ENCODE data around the gene MAP4.
"Not testable (repeated sequence)": the region's sequence is repeated elsewhere in the genome, so short reads cannot be mapped to it uniquely, and the experiment has no call there.

Gene MAP4

GRCh38 chr3:48015431-48016180 is 610 bp downstream of the MAP4 start:
- no peak for DNase-seq (ENCODE audit: low spot score)

- no peak for DNase-seq (ENCODE audit: low spot score)
Observed at GRCh38 chr3:48014358-48014757, 1.9 kb downstream of the MAP4 start.

GRCh38 chr3:48013288-48013980 is 2.8 kb downstream of the MAP4 start:
- DNase-seq (ENCODE audit: low spot score), result peak; percentile 26

GRCh38 chr3:48012659-48013058 is 3.6 kb downstream of the MAP4 start:
- no peak for DNase-seq (ENCODE audit: low spot score)

- not testable (repeated sequence) for DNase-seq (ENCODE audit: low spot score)
Observed at GRCh38 chr3:48008066-48008465, 8.2 kb downstream of the MAP4 start.

GRCh38 chr3:48007361-48007760 is 8.9 kb downstream of the MAP4 start:
- not testable (repeated sequence) for DNase-seq (ENCODE audit: low spot score)

- DNase-seq (ENCODE audit: low spot score), result not testable (repeated sequence)
Observed at GRCh38 chr3:48006794-48007193, 9.4 kb downstream of the MAP4 start.

- no peak for DNase-seq (ENCODE audit: low spot score)
Observed at GRCh38 chr3:48004694-48005093, 11.5 kb downstream of the MAP4 start.

GRCh38 chr3:48002787-48003186 is 13.4 kb downstream of the MAP4 start:
- no peak for DNase-seq (ENCODE audit: low spot score)

- no peak for DNase-seq (ENCODE audit: low spot score)
Observed at GRCh38 chr3:48001991-48002390, 14.2 kb downstream of the MAP4 start.

- DNase-seq (ENCODE audit: low spot score), result no peak
Observed at GRCh38 chr3:48000212-48000611, 16.0 kb downstream of the MAP4 start.

GRCh38 chr3:47996440-47996839 is 19.8 kb downstream of the MAP4 start:
- no peak for DNase-seq (ENCODE audit: low spot score)

- no peak for DNase-seq (ENCODE audit: low spot score)
Observed at GRCh38 chr3:47994180-47994579, 22.0 kb downstream of the MAP4 start.

- no peak for DNase-seq (ENCODE audit: low spot score)
Observed at GRCh38 chr3:47991341-47991740, 24.9 kb downstream of the MAP4 start.

GRCh38 chr3:47989981-47990440 is 26.2 kb downstream of the MAP4 start:
- peak; percentile 85 for DNase-seq (ENCODE audit: low spot score)

GRCh38 chr3:47985381-47985780 is 30.8 kb downstream of the MAP4 start:
- no peak for DNase-seq (ENCODE audit: low spot score)

GRCh38 chr3:47984075-47984728 is 32.0 kb downstream of the MAP4 start:
- DNase-seq (ENCODE audit: low spot score), result no peak

- no peak for DNase-seq (ENCODE audit: low spot score)
Observed at GRCh38 chr3:47980795-47981194, 35.4 kb downstream of the MAP4 start.

GRCh38 chr3:47979070-47979469 is 37.1 kb downstream of the MAP4 start:
- DNase-seq (ENCODE audit: low spot score), result no peak

- DNase-seq (ENCODE audit: low spot score), result no peak
Observed at GRCh38 chr3:47978386-47978785, 37.8 kb downstream of the MAP4 start.

GRCh38 chr3:47976135-47976732 is 40.0 kb downstream of the MAP4 start:
- no peak for DNase-seq (ENCODE audit: low spot score)

GRCh38 chr3:47974974-47975470 is 41.2 kb downstream of the MAP4 start:
- no peak for DNase-seq (ENCODE audit: low spot score)

Data from iPS-NIHi11 (cell line).